MCF 10A (cell line): ENCODE data around the gene AGTPBP1. TPM values are rescaled to one million over a fixed set of nuclear protein-coding genes. Genes with fewer than 3 reads are reported as not detected.

Experiments
- BruUV-seq: library from RNA; stranded (reverse); fragments of 400-500 nt; replicated peaks from 2 replicates; lab custom pipeline; 2021; lab: Mats Ljungman, UMichigan
- CTCF ChIA-PET: fragments of 300-600 bp; sonication (Branson Sonifier 250); formaldehyde crosslinking; extraction: SDS; loops from one replicate; lab custom pipeline; 2021; ENCODE audit warnings: antibody characterized with exemption, inconsistent platforms; lab: Yijun Ruan, JAX
- POLR2A ChIA-PET: fragments of 300-600, 350-650 bp; sonication (Branson Sonifier 250); formaldehyde crosslinking; extraction: SDS; loops from one replicate; lab custom pipeline; 2020; ENCODE audit warnings: antibody characterized with exemption, inconsistent platforms; lab: Yijun Ruan, JAX
- DNase-seq: peaks from one replicate; pipeline ENCODE4 v3.0.0-alpha.2; 2018; ENCODE audit not compliant: unreplicated experiment
- H3K27ac Mint-ChIP-seq: one replicate; pipeline ENCODE4 v1.8.0; 2022; ENCODE audit warnings: mild to moderate bottlenecking, low read depth, mixed read lengths; ENCODE audit not compliant: unreplicated experiment
- H3K27me3 Mint-ChIP-seq: one replicate; pipeline ENCODE4 v1.8.0; 2022; ENCODE audit warnings: mixed read lengths; ENCODE audit not compliant: insufficient read depth, unreplicated experiment
- H3K36me3 Mint-ChIP-seq: one replicate; pipeline ENCODE4 v1.8.0; 2022; ENCODE audit warnings: mild to moderate bottlenecking, moderate library complexity, mixed read lengths; ENCODE audit not compliant: insufficient read depth, unreplicated experiment
- H3K4me1 Mint-ChIP-seq: one replicate; pipeline ENCODE4 v1.8.0; 2022; ENCODE audit warnings: mixed read lengths; ENCODE audit not compliant: insufficient read depth, unreplicated experiment
- H3K4me3 Mint-ChIP-seq: one replicate; pipeline ENCODE4 v1.8.0; 2022; ENCODE audit warnings: mild to moderate bottlenecking, moderate library complexity, mixed read lengths; ENCODE audit not compliant: unreplicated experiment
- H3K9me3 Mint-ChIP-seq: one replicate; pipeline ENCODE4 v1.8.0; 2022; ENCODE audit warnings: mixed read lengths; ENCODE audit not compliant: unreplicated experiment
- intact Hi-C: fragments of 100-400 bp; cut with micrococcal nuclease; formaldehyde crosslinking; loops from 2 replicates; pipeline ENCODE4 v1.14.1; 2022
- total RNA-seq: library from RNA; stranded (reverse); gene quantifications from 2 replicates; pipeline ENCODE4 v1.2.3, GENCODE V29; 2022
- TF ChIP-seq, protein P1 (sequence below): fragments of 200-600 bp; IDR thresholded peaks from one replicate; pipeline ENCODE4 v1.8.0; 2022; ENCODE audit warnings: antibody characterized with exemption, mild to moderate bottlenecking; ENCODE audit not compliant: unreplicated experiment

AGTPBP1 gene
- total RNA-seq, 1 experiment from 2014 or later = 27.2 TPM

DNA sequence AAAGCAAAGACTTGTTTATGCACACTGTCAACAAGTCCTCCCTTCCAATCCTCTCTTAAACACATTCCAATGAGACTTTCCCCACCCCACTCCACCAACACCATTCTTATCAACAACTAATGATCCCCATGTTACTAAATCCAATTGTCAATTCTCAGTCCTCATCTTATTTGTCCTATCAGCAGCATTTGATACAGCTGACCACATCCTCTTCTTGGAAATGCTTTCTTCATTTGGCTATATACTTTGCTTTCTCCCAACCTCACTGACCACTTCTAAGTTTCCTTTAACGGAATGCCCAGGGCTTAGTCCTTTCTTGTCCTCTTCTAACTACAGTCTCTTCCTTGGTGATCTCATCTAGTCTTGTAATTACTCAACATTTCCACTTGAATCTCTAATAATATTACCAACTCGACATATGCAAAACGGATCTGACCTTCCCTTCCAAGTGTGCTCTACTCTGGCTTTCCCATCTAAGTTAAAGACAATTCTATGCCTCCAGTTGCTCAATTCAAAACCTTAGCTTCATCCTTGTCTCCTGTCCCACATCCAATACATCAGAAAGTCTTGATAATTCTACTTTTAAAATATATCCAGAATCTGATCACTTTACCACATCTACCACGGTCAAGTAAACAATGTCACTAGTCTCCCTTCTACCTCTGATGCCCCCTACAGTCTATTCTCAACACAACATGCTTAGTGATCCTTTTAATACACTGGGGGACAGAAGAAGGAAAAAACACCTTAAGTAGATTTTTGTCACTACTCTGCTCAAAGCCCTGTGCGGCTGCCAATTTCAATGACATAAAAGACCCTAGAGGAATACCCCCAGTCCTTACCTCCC lies 25.5 kb downstream of the AGTPBP1 start:
- TF ChIP-seq, protein P1, sequence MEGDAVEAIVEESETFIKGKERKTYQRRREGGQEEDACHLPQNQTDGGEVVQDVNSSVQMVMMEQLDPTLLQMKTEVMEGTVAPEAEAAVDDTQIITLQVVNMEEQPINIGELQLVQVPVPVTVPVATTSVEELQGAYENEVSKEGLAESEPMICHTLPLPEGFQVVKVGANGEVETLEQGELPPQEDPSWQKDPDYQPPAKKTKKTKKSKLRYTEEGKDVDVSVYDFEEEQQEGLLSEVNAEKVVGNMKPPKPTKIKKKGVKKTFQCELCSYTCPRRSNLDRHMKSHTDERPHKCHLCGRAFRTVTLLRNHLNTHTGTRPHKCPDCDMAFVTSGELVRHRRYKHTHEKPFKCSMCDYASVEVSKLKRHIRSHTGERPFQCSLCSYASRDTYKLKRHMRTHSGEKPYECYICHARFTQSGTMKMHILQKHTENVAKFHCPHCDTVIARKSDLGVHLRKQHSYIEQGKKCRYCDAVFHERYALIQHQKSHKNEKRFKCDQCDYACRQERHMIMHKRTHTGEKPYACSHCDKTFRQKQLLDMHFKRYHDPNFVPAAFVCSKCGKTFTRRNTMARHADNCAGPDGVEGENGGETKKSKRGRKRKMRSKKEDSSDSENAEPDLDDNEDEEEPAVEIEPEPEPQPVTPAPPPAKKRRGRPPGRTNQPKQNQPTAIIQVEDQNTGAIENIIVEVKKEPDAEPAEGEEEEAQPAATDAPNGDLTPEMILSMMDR = no peak

DNA sequence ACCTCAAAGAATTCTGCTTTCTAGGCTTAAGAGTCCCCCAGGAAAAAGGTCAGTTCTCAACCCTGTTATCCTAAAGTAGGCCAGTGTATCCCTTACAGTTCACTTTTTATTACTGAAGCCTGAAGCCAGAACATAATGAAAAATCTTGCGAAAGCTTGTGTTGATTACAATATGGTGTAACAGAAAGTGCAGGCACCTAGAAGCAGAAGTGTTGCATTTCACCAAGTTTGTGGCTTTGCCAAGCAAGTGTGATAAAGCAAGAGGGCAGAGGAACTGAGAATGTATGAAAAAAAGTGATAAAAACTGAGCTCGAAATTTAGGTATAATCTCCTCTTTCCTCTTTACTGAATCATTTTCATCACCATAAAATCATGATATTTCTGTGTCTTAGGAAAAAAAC lies 26.2 kb downstream of the AGTPBP1 start:
- no peaks in the 10 kb centered on the region for H3K27me3 Mint-ChIP-seq
- DNase-seq = peak; percentile 1
- no TSS peak for BruUV-seq
- POLR2A ChIA-PET = interaction anchor here (0.6 kb wide), 1 partner anchor 525 kb away, joined by 3 read pairs; no protein-coding TSS in a partner anchor
- TF ChIP-seq, protein P1 = no peak
- no peak overlapping the region for H3K4me3 Mint-ChIP-seq
- H3K27ac Mint-ChIP-seq = no peak overlapping the region
- H3K36me3 Mint-ChIP-seq = no peaks in the 10 kb centered on the region
- H3K9me3 Mint-ChIP-seq = peaks cover 4% of the 10 kb centered on the region
- CTCF ChIA-PET = interaction anchor here (0.7 to 1.2 kb wide), 2 partner anchors 17 to 149 kb away, joined by 3 to 4 read pairs; no protein-coding TSS in a partner anchor
- intact Hi-C loops = no loop called here
- H3K4me1 Mint-ChIP-seq = peaks cover 7% of the 10 kb centered on the region

More for the DNA sequence above, 25.5 kb downstream of the AGTPBP1 start:
- H3K4me1 Mint-ChIP-seq = peaks cover 7% of the 10 kb centered on the region
- intact Hi-C loops = no loop called here
- peak; percentile 11 for DNase-seq
- H3K9me3 Mint-ChIP-seq = peaks cover 8% of the 10 kb centered on the region
- H3K27me3 Mint-ChIP-seq = no peaks in the 10 kb centered on the region
- H3K36me3 Mint-ChIP-seq = no peaks in the 10 kb centered on the region
- no TSS peak for BruUV-seq
- CTCF ChIA-PET = interaction anchor here (0.7 kb wide), 1 partner anchor 149 kb away, joined by 3 read pairs; no protein-coding TSS in a partner anchor
- POLR2A ChIA-PET = no interaction called here
- no peak overlapping the region for H3K4me3 Mint-ChIP-seq
- H3K27ac Mint-ChIP-seq = no peak overlapping the region

DNA sequence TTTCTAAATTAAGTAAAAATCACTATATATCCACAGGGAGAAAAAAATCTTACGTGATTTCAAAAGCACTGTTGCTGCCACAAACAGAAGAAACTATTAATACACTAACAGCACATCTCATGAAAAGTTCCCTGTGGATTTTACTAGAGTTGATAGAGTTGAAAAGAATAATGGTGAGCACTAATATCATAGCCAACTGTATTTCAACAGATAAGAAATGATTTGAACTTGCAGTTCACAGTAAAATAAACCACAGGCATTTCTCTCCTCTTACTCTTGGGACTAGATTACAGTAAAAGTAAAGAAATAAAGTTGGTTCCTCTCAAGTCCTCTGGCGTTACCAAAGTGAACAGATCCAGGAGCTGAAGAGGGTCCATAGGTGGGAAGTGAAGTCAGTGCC lies 27.9 kb downstream of the AGTPBP1 start:
- H3K36me3 Mint-ChIP-seq = no peaks in the 10 kb centered on the region
- intact Hi-C loops = no loop called here

DNA sequence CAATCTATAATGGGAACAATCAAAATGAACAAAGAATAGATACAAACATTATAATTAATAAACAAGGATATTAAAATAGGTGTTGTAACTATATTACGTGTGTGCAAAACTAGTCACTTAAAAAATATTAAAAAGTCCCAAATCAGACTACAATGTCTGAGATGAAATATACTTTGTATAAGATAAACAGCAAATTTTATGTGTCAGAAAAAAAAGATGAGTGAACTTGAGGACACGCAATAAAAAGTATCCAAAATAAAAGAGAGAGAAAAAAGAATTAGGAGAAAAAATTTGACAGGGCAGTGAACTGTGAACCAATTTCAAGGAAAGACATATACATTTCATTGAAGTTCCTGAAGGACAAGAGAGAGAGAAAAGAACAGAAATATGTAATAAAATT lies 37.0 kb downstream of the AGTPBP1 start:
- Mint-ChIP-seq H3K9me3 (no peaks in the 10 kb centered on the region), H3K27me3 (no peaks in the 10 kb centered on the region), H3K27ac (no peak overlapping the region), H3K36me3 (peaks cover 6% of the 10 kb centered on the region), H3K4me1 (no peaks in the 10 kb centered on the region), H3K4me3 (no peak overlapping the region)
- TF ChIP-seq, protein P1 = no peak
- ChIA-PET CTCF (interaction anchor here (0.6 to 0.9 kb wide), 2 partner anchors 47 to 1344 kb away, joined by 3 to 4 read pairs; no protein-coding TSS in a partner anchor), POLR2A (interaction anchor here (0.7 kb wide), 1 partner anchor 1139 kb away, joined by 3 read pairs; no protein-coding TSS in a partner anchor)
- DNase-seq = no peak
- no TSS peak for BruUV-seq
- intact Hi-C loops = no loop called here

More for the DNA sequence above, 27.9 kb downstream of the AGTPBP1 start:
- H3K27me3 Mint-ChIP-seq = no peaks in the 10 kb centered on the region
- BruUV-seq = no TSS peak
- H3K27ac Mint-ChIP-seq = no peak overlapping the region
- no peak for DNase-seq
- no peak overlapping the region for H3K4me3 Mint-ChIP-seq
- CTCF ChIA-PET = interaction anchor here (0.7 kb wide), 1 partner anchor 1144 kb away, joined by 3 read pairs; no protein-coding TSS in a partner anchor
- TF ChIP-seq, protein P1 = no peak
- POLR2A ChIA-PET = interaction anchor here (0.6 kb wide), 1 partner anchor 164 kb away, joined by 3 read pairs; no protein-coding TSS in a partner anchor
- no peaks in the 10 kb centered on the region for H3K9me3 Mint-ChIP-seq
- peaks cover 7% of the 10 kb centered on the region for H3K4me1 Mint-ChIP-seq
